ENCODE measurements around the gene TMEM273. TPM values are rescaled to one million over a fixed set of nuclear protein-coding genes. Genes with fewer than 3 reads are reported as not detected.

The TMEM273 gene
- total RNA-seq, 1 donor = not detected

- no peak overlapping the region for H3K4me3 ChIP-seq (ENCODE audit: low read depth, low read length)
- peak; percentile 37 for DNase-seq (ENCODE audit: low read depth)
- TF ChIP-seq CTCF (IDR thresholded peaks at IDR 0.05; ENCODE audit: insufficient read depth, low read depth, low read length) = no peak
Observed at GRCh38 chr10:49138361-49138891, 49.8 kb downstream of the TMEM273 start.

- no peak for TF ChIP-seq CTCF (IDR thresholded peaks at IDR 0.05; ENCODE audit: insufficient read depth, low read depth, low read length)
- no peak for DNase-seq (ENCODE audit: low read depth)
- H3K4me3 ChIP-seq (ENCODE audit: low read depth, low read length) = no peak overlapping the region
Observed at GRCh38 chr10:49136525-49136924, 51.7 kb downstream of the TMEM273 start.

GRCh38 chr10:49135575-49136313, 52.4 kb downstream of the TMEM273 start:
- H3K4me3 ChIP-seq (ENCODE audit: low read depth, low read length) = no peak overlapping the region
- TF ChIP-seq CTCF (IDR thresholded peaks at IDR 0.05; ENCODE audit: insufficient read depth, low read depth, low read length) = no peak
- no peak for DNase-seq (ENCODE audit: low read depth)

GRCh38 chr10:49134327-49134726, 53.9 kb downstream of the TMEM273 start:
- DNase-seq (ENCODE audit: low read depth) = no peak
- no peak overlapping the region for H3K4me3 ChIP-seq (ENCODE audit: low read depth, low read length)
- TF ChIP-seq CTCF (IDR thresholded peaks at IDR 0.05; ENCODE audit: insufficient read depth, low read depth, low read length) = no peak

- DNase-seq (ENCODE audit: low read depth) = no peak
- no peak for TF ChIP-seq CTCF (IDR thresholded peaks at IDR 0.05; ENCODE audit: insufficient read depth, low read depth, low read length)
- H3K4me3 ChIP-seq (ENCODE audit: low read depth, low read length) = no peak within 1 kb of the TSS
Observed at GRCh38 chr10:49133706-49134248, 54.4 kb downstream of the TMEM273 start, which contains the start of gene FAM170B. FAM170B (minus strand) TSS chr10:49134021; CDS start chr10:49133918, 103 bp downstream.

GRCh38 chr10:49132362-49132737, 55.8 kb downstream of the TMEM273 start:
- no peak for DNase-seq (ENCODE audit: low read depth)
- TF ChIP-seq CTCF (IDR thresholded peaks at IDR 0.05; ENCODE audit: insufficient read depth, low read depth, low read length) = no peak
- H3K4me3 ChIP-seq (ENCODE audit: low read depth, low read length) = no peak overlapping the region

Data from fibroblast of villous mesenchyme (primary cell).